Measurements from ENCODE around the gene RPS27L. TPM values are rescaled to one million over a fixed set of nuclear protein-coding genes. Genes with fewer than 3 reads are reported as not detected.

Gene RPS27L
- total and polyA plus RNA-seq, 9 of the 15 experiments (the other 6 are each of a cell fraction or from before 2014, with no cell fraction given), result 72.2 to 382 (median 116) TPM

DNA sequence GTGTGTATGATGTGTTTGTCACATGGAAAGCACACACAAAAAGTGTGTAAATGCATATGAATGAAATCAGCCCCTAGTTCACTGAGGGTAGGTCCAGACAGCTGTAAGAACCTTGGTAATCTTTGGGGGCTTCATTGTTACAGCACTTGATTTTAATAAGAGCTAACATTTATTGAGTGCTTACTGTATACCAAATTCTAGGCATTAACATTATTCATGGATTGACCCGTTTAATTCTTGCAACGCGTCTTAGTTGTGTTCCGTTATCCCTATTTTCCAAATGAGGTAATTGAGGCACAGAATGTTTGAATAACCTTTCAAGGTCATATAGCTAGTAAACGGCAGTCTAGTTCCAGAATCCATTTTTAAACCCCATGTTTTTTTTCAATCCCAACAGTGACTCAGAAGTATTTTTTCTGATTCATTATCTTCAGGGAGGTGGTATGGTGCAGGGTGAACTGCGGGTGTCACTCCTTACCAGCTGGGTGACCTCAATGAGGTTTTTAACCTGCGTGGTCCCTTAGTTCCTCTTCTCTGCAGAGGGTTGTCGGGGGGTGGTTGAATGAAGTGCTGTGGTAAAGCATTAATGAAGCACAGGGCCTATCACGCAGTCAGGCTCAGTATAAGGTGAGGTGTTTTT is 46.3 kb upstream of the RPS27L start (continued):
- TF ChIP-seq, protein P1, sequence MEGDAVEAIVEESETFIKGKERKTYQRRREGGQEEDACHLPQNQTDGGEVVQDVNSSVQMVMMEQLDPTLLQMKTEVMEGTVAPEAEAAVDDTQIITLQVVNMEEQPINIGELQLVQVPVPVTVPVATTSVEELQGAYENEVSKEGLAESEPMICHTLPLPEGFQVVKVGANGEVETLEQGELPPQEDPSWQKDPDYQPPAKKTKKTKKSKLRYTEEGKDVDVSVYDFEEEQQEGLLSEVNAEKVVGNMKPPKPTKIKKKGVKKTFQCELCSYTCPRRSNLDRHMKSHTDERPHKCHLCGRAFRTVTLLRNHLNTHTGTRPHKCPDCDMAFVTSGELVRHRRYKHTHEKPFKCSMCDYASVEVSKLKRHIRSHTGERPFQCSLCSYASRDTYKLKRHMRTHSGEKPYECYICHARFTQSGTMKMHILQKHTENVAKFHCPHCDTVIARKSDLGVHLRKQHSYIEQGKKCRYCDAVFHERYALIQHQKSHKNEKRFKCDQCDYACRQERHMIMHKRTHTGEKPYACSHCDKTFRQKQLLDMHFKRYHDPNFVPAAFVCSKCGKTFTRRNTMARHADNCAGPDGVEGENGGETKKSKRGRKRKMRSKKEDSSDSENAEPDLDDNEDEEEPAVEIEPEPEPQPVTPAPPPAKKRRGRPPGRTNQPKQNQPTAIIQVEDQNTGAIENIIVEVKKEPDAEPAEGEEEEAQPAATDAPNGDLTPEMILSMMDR (IDR thresholded peaks at IDR 0.05 in 2 of 3, conservative IDR thresholded peaks at IDR 0.05 in 1 of 3; ENCODE audit: insufficient read depth in 2 of 3, low read depth in 1 of 3, low read length in 3 of 3), result peak in 1 of 3 experiments; percentile 33; a peak in 2 of 6 replicates
- TF ChIP-seq ZNF224 (CRISPR knock-in tag; IDR thresholded peaks at IDR 0.05) (no peak), CREM (IDR thresholded peaks at IDR 0.05; ENCODE audit: low read depth) (peak; percentile 30; the same call in 1 of the 2 replicates), HLTF (IDR thresholded peaks at IDR 0.05) (no peak), DPF2 (IDR thresholded peaks at IDR 0.05) (peak; percentile 59), ZNF766 (CRISPR knock-in tag; conservative IDR thresholded peaks at IDR 0.05) (0 out of 2 replicates have a peak, but pooled peaks have one; percentile 51), NFE2 (IDR thresholded peaks at IDR 0.05; ENCODE audit: low read depth) (peak; percentile 77), ARID1B (IDR thresholded peaks at IDR 0.05) (0 out of 2 replicates have a peak, but pooled peaks have one; percentile 35), CBFA2T2 (conservative IDR thresholded peaks at IDR 0.05) (peak; percentile 34)
- TF ChIP-seq, protein P2, sequence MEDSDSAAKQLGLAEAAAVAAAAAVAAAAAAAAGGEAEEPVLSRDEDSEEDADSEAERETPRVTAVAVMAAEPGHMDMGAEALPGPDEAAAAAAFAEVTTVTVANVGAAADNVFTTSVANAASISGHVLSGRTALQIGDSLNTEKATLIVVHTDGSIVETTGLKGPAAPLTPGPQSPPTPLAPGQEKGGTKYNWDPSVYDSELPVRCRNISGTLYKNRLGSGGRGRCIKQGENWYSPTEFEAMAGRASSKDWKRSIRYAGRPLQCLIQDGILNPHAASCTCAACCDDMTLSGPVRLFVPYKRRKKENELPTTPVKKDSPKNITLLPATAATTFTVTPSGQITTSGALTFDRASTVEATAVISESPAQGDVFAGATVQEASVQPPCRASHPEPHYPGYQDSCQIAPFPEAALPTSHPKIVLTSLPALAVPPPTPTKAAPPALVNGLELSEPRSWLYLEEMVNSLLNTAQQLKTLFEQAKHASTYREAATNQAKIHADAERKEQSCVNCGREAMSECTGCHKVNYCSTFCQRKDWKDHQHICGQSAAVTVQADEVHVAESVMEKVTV (CRISPR knock-in tag; IDR thresholded peaks at IDR 0.05), result no peak

Measured in K562 (cell line).